ENCODE data around the gene ERCC2. TPM values are rescaled to one million over a fixed set of nuclear protein-coding genes. Genes with fewer than 3 reads are reported as not detected.

ERCC2 gene
- total and polyA plus RNA-seq, 2 of the 4 experiments (the other 2 are of a cell fraction), result 30.6 to 66.5 TPM

DNA sequence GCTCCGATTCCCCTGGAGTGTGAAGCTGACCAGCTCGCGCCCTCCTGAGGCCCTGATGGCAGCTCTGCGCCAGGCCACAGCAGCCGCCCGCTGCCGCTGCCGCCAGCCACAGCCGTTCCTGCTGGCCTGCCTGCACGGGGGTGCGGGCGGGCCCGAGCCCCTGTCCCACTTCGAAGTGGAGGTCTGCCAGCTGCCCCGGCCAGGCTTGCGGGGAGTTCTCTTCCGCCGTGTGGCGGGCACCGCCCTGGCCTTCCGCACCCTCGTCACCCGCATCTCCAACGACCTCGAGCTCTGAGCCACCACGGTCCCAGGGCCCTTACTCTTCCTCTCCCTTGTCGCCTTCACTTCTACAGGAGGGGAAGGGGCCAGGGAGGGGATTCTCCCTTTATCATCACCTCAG lies 68.0 kb downstream of the ERCC2 start:
- in situ Hi-C loops (cut with MboI; ENCODE audit: low sequenced_read_pairs), result no loop called here
- Histone ChIP-seq H3K4me3 (ENCODE audit: insufficient read depth, low read depth, low read length) (no peak overlapping the region), H3K9me1 (ENCODE audit: insufficient read depth, low read length) (peaks cover 5% of the 10 kb centered on the region; the same call in 1 of the 2 replicates), H2AK9ac (replicated peaks; ENCODE audit: low read depth, low read length, poor library complexity) (no peak overlapping the region), H3K14ac (replicated peaks; ENCODE audit: low read depth, low read length) (no peak overlapping the region), H3K27me3 (ENCODE audit: control insufficient read depth, insufficient read depth, low read length) (no peaks in the 10 kb centered on the region), H4K8ac (ENCODE audit: low read depth in 2 of 2, low read length in 2 of 2) (no peak overlapping the region), H2BK15ac (ENCODE audit: low read depth, low read length) (no peak overlapping the region), H4K91ac (ENCODE audit: insufficient read depth, low read depth, low read length) (no peak overlapping the region), H3K4me1 (ENCODE audit: control insufficient read depth, insufficient read depth, low read length) (no peaks in the 10 kb centered on the region), H3K9ac (ENCODE audit: low read depth, low read length) (no peak overlapping the region), H3K4me2 (ENCODE audit: low read depth, low read length) (no peak overlapping the region), H3K27ac (ENCODE audit: insufficient read depth, low read length) (no peak overlapping the region), H2BK5ac (ENCODE audit: low read depth, low read length, poor library complexity, severe bottlenecking) (no peak overlapping the region), H2BK20ac (ENCODE audit: low read depth, low read length) (no peak overlapping the region), H3K79me1 (ENCODE audit: low read depth in 1 of 2, low read length in 2 of 2) (no peaks in the 10 kb centered on the region), H3K4ac (ENCODE audit: low read depth, low read length) (no peak overlapping the region), H3K9me3 (ENCODE audit: control insufficient read depth, insufficient read depth, low read length) (0 out of 2 replicates have a peak, but pooled peaks cover 2% of the 10 kb centered on the region), H2BK120ac (ENCODE audit: low read depth, low read length) (no peak overlapping the region), H2AFZ (replicated peaks; ENCODE audit: low read length, poor library complexity) (no peak overlapping the region), H3K56ac (ENCODE audit: extremely low read depth, insufficient read depth, low read length) (no peak overlapping the region), H4K5ac (ENCODE audit: low read depth, low read length) (no peak overlapping the region), H3K23ac (ENCODE audit: low read depth, low read length) (no peak overlapping the region), H2AK5ac (ENCODE audit: low read depth, low read length) (no peak overlapping the region), H3K18ac (ENCODE audit: low read depth, low read length) (no peak overlapping the region), H3K36me3 (ENCODE audit: control insufficient read depth, insufficient read depth, low read length) (peaks cover 25% of the 10 kb centered on the region), H4K20me1 (ENCODE audit: insufficient read depth, low read length) (no peaks in the 10 kb centered on the region)
- no TSS peak for BruUV-seq (replicated peaks)
- ATAC-seq (ENCODE audit: low read depth), result no peak
- POLR2A ChIA-PET (ENCODE audit: unreplicated experiment), result no interaction called here
- WGBS, 2 experiments (ENCODE audit: extremely low coverage in 2 of 2, insufficient read length in 1 of 2), result 93% methylated on average over 11 of the region's 27 CpGs; no CpG with 5 or more reads in 1 of the 2 experiments
- dilution Hi-C loops (cut with HindIII; ENCODE audit: low sequenced_read_pairs, unreplicated experiment), result no loop called here
- CTCF ChIA-PET, result no interaction called here
- TF ChIP-seq RCOR1 (IDR thresholded peaks at IDR 0.05; ENCODE audit: insufficient replicate concordance, low read length), result no peak
- no peak for TF ChIP-seq RAD21 (IDR thresholded peaks at IDR 0.05; ENCODE audit: low read length)
- no peak for TF ChIP-seq SMC3 (IDR thresholded peaks at IDR 0.05; ENCODE audit: low read depth, low read length)
- TF ChIP-seq POLR2A (IDR thresholded peaks at IDR 0.05; ENCODE audit: low read depth, low read length), result no peak
- no peak for TF ChIP-seq USF2 (IDR thresholded peaks at IDR 0.05; ENCODE audit: low read depth, low read length)
- TF ChIP-seq MAZ (IDR thresholded peaks at IDR 0.05; ENCODE audit: borderline replicate concordance, low read depth, low read length), result no peak
- TF ChIP-seq BHLHE40 (IDR thresholded peaks at IDR 0.05; ENCODE audit: low read depth, low read length), result no peak
- TF ChIP-seq ELK1 (IDR thresholded peaks at IDR 0.05; ENCODE audit: borderline replicate concordance, low read depth, low read length), result no peak
- no peak for TF ChIP-seq RFX5 (IDR thresholded peaks at IDR 0.05; ENCODE audit: low read depth, low read length)
- no peak for TF ChIP-seq CHD1 (IDR thresholded peaks at IDR 0.05; ENCODE audit: low read depth, low read length)
- no peak for TF ChIP-seq FOS (IDR thresholded peaks at IDR 0.05; ENCODE audit: low read depth, low read length)
- TF ChIP-seq, protein P1, sequence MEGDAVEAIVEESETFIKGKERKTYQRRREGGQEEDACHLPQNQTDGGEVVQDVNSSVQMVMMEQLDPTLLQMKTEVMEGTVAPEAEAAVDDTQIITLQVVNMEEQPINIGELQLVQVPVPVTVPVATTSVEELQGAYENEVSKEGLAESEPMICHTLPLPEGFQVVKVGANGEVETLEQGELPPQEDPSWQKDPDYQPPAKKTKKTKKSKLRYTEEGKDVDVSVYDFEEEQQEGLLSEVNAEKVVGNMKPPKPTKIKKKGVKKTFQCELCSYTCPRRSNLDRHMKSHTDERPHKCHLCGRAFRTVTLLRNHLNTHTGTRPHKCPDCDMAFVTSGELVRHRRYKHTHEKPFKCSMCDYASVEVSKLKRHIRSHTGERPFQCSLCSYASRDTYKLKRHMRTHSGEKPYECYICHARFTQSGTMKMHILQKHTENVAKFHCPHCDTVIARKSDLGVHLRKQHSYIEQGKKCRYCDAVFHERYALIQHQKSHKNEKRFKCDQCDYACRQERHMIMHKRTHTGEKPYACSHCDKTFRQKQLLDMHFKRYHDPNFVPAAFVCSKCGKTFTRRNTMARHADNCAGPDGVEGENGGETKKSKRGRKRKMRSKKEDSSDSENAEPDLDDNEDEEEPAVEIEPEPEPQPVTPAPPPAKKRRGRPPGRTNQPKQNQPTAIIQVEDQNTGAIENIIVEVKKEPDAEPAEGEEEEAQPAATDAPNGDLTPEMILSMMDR (conservative IDR thresholded peaks at IDR 0.05; ENCODE audit: low read depth, low read length), result no peak
- no peak for TF ChIP-seq CEBPB (IDR thresholded peaks at IDR 0.05; ENCODE audit: low read depth, low read length)
- no peak for TF ChIP-seq NFE2L2 (IDR thresholded peaks at IDR 0.05; ENCODE audit: low read depth, low read length)
- no peak for TF ChIP-seq MXI1 (IDR thresholded peaks at IDR 0.05; ENCODE audit: borderline replicate concordance, low read depth, low read length)
- TF ChIP-seq MAFK (IDR thresholded peaks at IDR 0.05; ENCODE audit: low read depth, low read length), result no peak
- intact Hi-C loops (cut with micrococcal nuclease), result no loop called here
- DNase-seq, result no peak

Data from IMR-90 (cell line).